CD4-positive, alpha-beta T cell (primary cell): ENCODE results near the gene SH3BP5. TPM values are rescaled to one million over a fixed set of nuclear protein-coding genes. Genes with fewer than 3 reads are reported as not detected.

ENCODE experiments used
- ATAC-seq: fragments of 200-7000 bp; cut with Tn5 transposase; one replicate; pipeline ENCODE4 v1.10.0; 2022; ENCODE audit warnings: mild to moderate bottlenecking; ENCODE audit not compliant: poor library complexity
- CTCF ChIA-PET: fragments of 350-600 bp; sonication (Branson Sonifier 250); formaldehyde crosslinking; loops from one replicate; lab custom pipeline; 2021; ENCODE audit warnings: antibody characterized with exemption, inconsistent platforms; lab: Charles Lee
- POLR2A ChIA-PET: fragments of 350-600 bp; sonication (Branson Sonifier 250); formaldehyde crosslinking; loops from one replicate; lab custom pipeline; 2021; ENCODE audit warnings: antibody characterized with exemption, inconsistent platforms; lab: Charles Lee
- DNase-seq, 14 experiments: peaks; one replicate each; pipeline ENCODE4 v3.0.0-alpha.2; 2013 to 2020; ENCODE audit warnings: mixed read lengths in 2 of 14
- H3K27ac ChIP-seq, 2 donors: one replicate each; pipeline versions ENCODE4 v1.5.1 to v1.7.0; 2013; ENCODE audit warnings: low read length in 2 of 2, low read depth in 1 of 2, mild to moderate bottlenecking in 1 of 2
- H3K27me3 ChIP-seq, 2 experiments: 1 replicate in 1 of 2; 2 replicates in 1 of 2; pipeline versions ENCODE4 v1.6.1 to v1.7.0; 2013; ENCODE audit warnings: low read length in 2 of 2, control low read depth in 1 of 2, mild to moderate bottlenecking in 1 of 2, moderate library complexity in 1 of 2; ENCODE audit not compliant: insufficient read depth in 2 of 2, control insufficient read depth in 1 of 2
- H3K36me3 ChIP-seq: one replicate; pipeline ENCODE4 v1.6.1; 2013; ENCODE audit warnings: low read length, control low read depth; ENCODE audit not compliant: insufficient read depth
- H3K4me1 ChIP-seq: one replicate; pipeline ENCODE4 v1.6.1; 2013; ENCODE audit warnings: low read length, control low read depth; ENCODE audit not compliant: insufficient read depth
- H3K4me3 ChIP-seq: one replicate; pipeline ENCODE4 v1.5.1; 2013; ENCODE audit warnings: mild to moderate bottlenecking, low read length, moderate library complexity
- H3K9me3 ChIP-seq, 2 experiments: 1 replicate in 1 of 2; 2 replicates in 1 of 2; pipeline versions ENCODE4 v1.6.1 to v1.7.0; 2013; ENCODE audit warnings: low read length in 2 of 2, mild to moderate bottlenecking in 2 of 2, control low read depth in 1 of 2, moderate library complexity in 1 of 2; ENCODE audit not compliant: control insufficient read depth in 1 of 2, insufficient read depth in 1 of 2
- H3K27ac Mint-ChIP-seq: one replicate; pipeline ENCODE4 v1.8.0; 2020; ENCODE audit warnings: mixed read lengths
- H3K27me3 Mint-ChIP-seq: one replicate; pipeline ENCODE4 v1.8.0; 2021; ENCODE audit warnings: mixed read lengths
- H3K36me3 Mint-ChIP-seq: one replicate; pipeline ENCODE4 v1.8.0; 2021; ENCODE audit warnings: low read depth, mixed read lengths
- H3K4me1 Mint-ChIP-seq: one replicate; pipeline ENCODE4 v1.8.0; 2021; ENCODE audit warnings: low read depth, mixed read lengths
- H3K4me3 Mint-ChIP-seq: one replicate; pipeline ENCODE4 v1.8.0; 2020; ENCODE audit warnings: mild to moderate bottlenecking, mixed read lengths
- H3K9me3 Mint-ChIP-seq: one replicate; pipeline ENCODE4 v1.8.0; 2020; ENCODE audit warnings: mixed read lengths
- CTCF ChIP-seq: fragments of 200-600 bp; IDR thresholded peaks from one replicate; pipeline ENCODE4 v1.8.0; 2022; ENCODE audit warnings: antibody characterized with exemption, mild to moderate bottlenecking
- intact Hi-C, 2 experiments: fragments of 100-400 bp; cut with DNase I in 1 of 2; cut with micrococcal nuclease in 1 of 2; formaldehyde crosslinking; loops; one replicate each; pipeline versions ENCODE4 v1.15.1 to v1.9.0; 2023 to 2025; cut with DNase I, micrococcal nuclease
- total RNA-seq, 174 experiments: library from RNA in 2 of 174; stranded (reverse) in 2 of 174; gene quantifications; one replicate each; pipeline ENCODE4 v1.2.3 and lab custom pipeline; 2021 to 2026

SH3BP5 gene
- total RNA-seq, 2 experiments from 2014 or later: 16.8 to 17.7 TPM

- H3K4me1 Mint-ChIP-seq: no peaks in the 10 kb centered on the region
- Histone ChIP-seq H3K36me3 (peaks cover 95% of the 10 kb centered on the region), H3K9me3 (no peaks in the 10 kb centered on the region), H3K4me3 (no peak overlapping the region), H3K4me1 (no peaks in the 10 kb centered on the region), H3K27ac (no peak overlapping the region), H3K27me3 (no peaks in the 10 kb centered on the region)
- DNase-seq: no peak
- ATAC-seq: no peak
- no peak overlapping the region for H3K4me3 Mint-ChIP-seq
- ChIA-PET POLR2A (interaction anchor here (1.1 kb wide), 1 partner anchor 68 kb away, joined by 3 read pairs; no protein-coding TSS in a partner anchor), CTCF (interaction anchor here (1.3 to 1.6 kb wide), 3 partner anchors 14 to 125 kb away, joined by 3 to 4 read pairs (median 3); no protein-coding TSS in a partner anchor)
- no peak for TF ChIP-seq CTCF
- H3K27ac Mint-ChIP-seq: peak overlapping the region; percentile 53
- intact Hi-C loops: no loop called here
- H3K9me3 Mint-ChIP-seq: no peaks in the 10 kb centered on the region
- H3K27me3 Mint-ChIP-seq: no peaks in the 10 kb centered on the region
- peaks cover 87% of the 10 kb centered on the region for H3K36me3 Mint-ChIP-seq
These were observed 79.2 kb downstream of the SH3BP5 start for GRCh38 chr3:15253023-15253697.

GRCh38 chr3:15246186-15246585, 86.2 kb downstream of the SH3BP5 start:
- CTCF ChIA-PET: no interaction called here
- Histone ChIP-seq H3K27me3 (no peaks in the 10 kb centered on the region), H3K4me1 (no peaks in the 10 kb centered on the region), H3K36me3 (peaks cover 85% of the 10 kb centered on the region), H3K27ac (no peak overlapping the region), H3K4me3 (no peak overlapping the region), H3K9me3 (no peaks in the 10 kb centered on the region)
- DNase-seq (no peak), ATAC-seq (no peak)
- intact Hi-C loops: no loop called here
- no peak for TF ChIP-seq CTCF
- Mint-ChIP-seq H3K9me3 (no peaks in the 10 kb centered on the region), H3K27me3 (no peaks in the 10 kb centered on the region), H3K27ac (peak overlapping the region; percentile 31), H3K4me3 (no peak overlapping the region), H3K4me1 (peaks cover 6% of the 10 kb centered on the region), H3K36me3 (peaks cover 88% of the 10 kb centered on the region)
- POLR2A ChIA-PET: interaction anchor here (1.5 kb wide), 1 partner anchor 40 kb away, joined by 4 read pairs; the partner anchor contains the start of gene CAPN7

- CTCF ChIA-PET: interaction anchor here (2.1 kb wide), 1 partner anchor 24 kb away, joined by 5 read pairs; no protein-coding TSS in a partner anchor
- peaks cover 85% of the 10 kb centered on the region for H3K36me3 ChIP-seq
- H3K4me1 ChIP-seq: no peaks in the 10 kb centered on the region
- Mint-ChIP-seq H3K9me3 (no peaks in the 10 kb centered on the region), H3K27me3 (no peaks in the 10 kb centered on the region), H3K27ac (peak overlapping the region; percentile 62), H3K4me1 (peaks cover 6% of the 10 kb centered on the region), H3K36me3 (peaks cover 95% of the 10 kb centered on the region), H3K4me3 (no peak overlapping the region)
- DNase-seq (no peak), ATAC-seq (no peak)
- POLR2A ChIA-PET: no interaction called here
- no peak for TF ChIP-seq CTCF
- no peaks in the 10 kb centered on the region for H3K9me3 ChIP-seq
- no peaks in the 10 kb centered on the region for H3K27me3 ChIP-seq
- intact Hi-C loops: no loop called here
- no peak overlapping the region for H3K27ac ChIP-seq
- H3K4me3 ChIP-seq: no peak overlapping the region
These were observed 88.4 kb downstream of the SH3BP5 start for GRCh38 chr3:15243822-15244482.
